GM12864 (cell line): ENCODE results near the gene CNPY2.
"Not testable (repeated sequence)": the region's sequence is repeated elsewhere in the genome, so short reads cannot be mapped to it uniquely, and the experiment has no call there.

ENCODE experiments used
- DNase-seq: peaks from one replicate; pipeline ENCODE4 v3.0.0-alpha.2; 2011; ENCODE audit warnings: low read depth
- H3K4me3 ChIP-seq: 2 replicates; pipeline ENCODE4 v1.5.1; 2011; ENCODE audit warnings: mild to moderate bottlenecking, low read depth, low read length, control low read depth
- CTCF ChIP-seq: IDR thresholded peaks from 2 replicates; pipeline ENCODE4 v1.5.1; 2011; ENCODE audit warnings: low read depth, mild to moderate bottlenecking, moderate library complexity, low read length, control low read depth, inconsistent platforms; ENCODE audit errors: missing control alignments

The CNPY2 gene

GRCh38 chr12:56280849-56281248 lies 34.9 kb downstream of the CNPY2 start:
- no peak for DNase-seq
- no peak for TF ChIP-seq CTCF
- no peak overlapping the region for H3K4me3 ChIP-seq

GRCh38 chr12:56278905-56279304 lies 36.9 kb downstream of the CNPY2 start:
- no peak overlapping the region for H3K4me3 ChIP-seq
- DNase-seq = no peak
- no peak for TF ChIP-seq CTCF

GRCh38 chr12:56274299-56274698 lies 41.5 kb downstream of the CNPY2 start:
- no peak for TF ChIP-seq CTCF
- no peak for DNase-seq
- no peak overlapping the region for H3K4me3 ChIP-seq

GRCh38 chr12:56272468-56272867 lies 43.3 kb downstream of the CNPY2 start:
- not testable (repeated sequence) for H3K4me3 ChIP-seq, DNase-seq

- no peak for DNase-seq
- TF ChIP-seq CTCF = peak; percentile 50
- H3K4me3 ChIP-seq = no peak overlapping the region
Observed at GRCh38 chr12:56271031-56271430, 44.8 kb downstream of the CNPY2 start.

GRCh38 chr12:56267443-56268071 lies 48.2 kb downstream of the CNPY2 start:
- peak overlapping the region; percentile 66 for H3K4me3 ChIP-seq
- no peak for TF ChIP-seq CTCF
- DNase-seq = no peak

- peak within 1 kb of the TSS; percentile 66 for H3K4me3 ChIP-seq
- peak; percentile 50 for TF ChIP-seq CTCF
- DNase-seq = peak; percentile 53
Observed at GRCh38 chr12:56266693-56267442, 48.9 kb downstream of the CNPY2 start, which contains the start of gene COQ10A. Gene COQ10A, plus strand, starts transcription at chr12:56266942. Its CDS starts 177 bp downstream, at chr12:56267119.

- peak overlapping the region; percentile 66 for H3K4me3 ChIP-seq
- not testable (repeated sequence) for DNase-seq
Observed at GRCh38 chr12:56266068-56266692, 49.6 kb downstream of the CNPY2 start.
